Erythroblast (primary cell): ENCODE results near the gene TP53BP2.
"Not testable (repeated sequence)": the region's sequence is repeated elsewhere in the genome, so short reads cannot be mapped to it uniquely, and the experiment has no call there.

Source experiments
- DNase-seq, 2 experiments: peaks; one replicate each; lab custom pipeline; 2025; lab: John Stamatoyannopoulos, UW
- GATA1 ChIP-seq: IDR thresholded peaks from 2 replicates; pipeline ENCODE4 v1.6.1; 2011; ENCODE audit warnings: low read depth, mild to moderate bottlenecking, control low read depth, low read length, moderate library complexity
- POLR2A ChIP-seq: IDR thresholded peaks from 2 replicates; pipeline ENCODE4 v1.6.1; 2011; ENCODE audit warnings: mild to moderate bottlenecking, low read length

The TP53BP2 gene

GRCh38 chr1:223815865-223816264, 29.9 kb downstream of the TP53BP2 start:
- no peak for TF ChIP-seq POLR2A
- TF ChIP-seq GATA1, result no peak
- no peak for DNase-seq

- DNase-seq, result no peak
- TF ChIP-seq POLR2A (no peak), GATA1 (no peak)
Measured at GRCh38 chr1:223815020-223815853, 30.5 kb downstream of the TP53BP2 start.

- TF ChIP-seq POLR2A, result no peak
- no peak for TF ChIP-seq GATA1
- DNase-seq, result no peak
Measured at GRCh38 chr1:223813645-223814044, 32.1 kb downstream of the TP53BP2 start.

GRCh38 chr1:223811634-223812101, 34.1 kb downstream of the TP53BP2 start:
- DNase-seq, result peak; percentile 68 to 78
- TF ChIP-seq POLR2A (no peak), GATA1 (no peak)

- TF ChIP-seq GATA1 (peak; percentile 16), POLR2A (no peak)
- DNase-seq, result no peak
Measured at GRCh38 chr1:223810586-223810985, 35.2 kb downstream of the TP53BP2 start.

GRCh38 chr1:223809905-223810304, 35.8 kb downstream of the TP53BP2 start:
- not testable (repeated sequence) for DNase-seq

- no peak for DNase-seq
- no peak for TF ChIP-seq GATA1
- no peak for TF ChIP-seq POLR2A
Measured at GRCh38 chr1:223803211-223803610, 42.5 kb downstream of the TP53BP2 start.

GRCh38 chr1:223802602-223803001, 43.1 kb downstream of the TP53BP2 start:
- TF ChIP-seq POLR2A (no peak), GATA1 (no peak)
- no peak for DNase-seq

- TF ChIP-seq GATA1, result no peak
- TF ChIP-seq POLR2A, result no peak
- DNase-seq, result no peak
Measured at GRCh38 chr1:223802032-223802431, 43.7 kb downstream of the TP53BP2 start.

GRCh38 chr1:223796210-223796609, 49.5 kb downstream of the TP53BP2 start:
- TF ChIP-seq POLR2A (no peak), GATA1 (no peak)
- DNase-seq, result no peak

GRCh38 chr1:223794136-223794880, 51.4 kb downstream of the TP53BP2 start:
- DNase-seq, result peak; percentile 34 to 59
- no peak for TF ChIP-seq POLR2A
- no peak for TF ChIP-seq GATA1

- no peak for DNase-seq
- no peak for TF ChIP-seq GATA1
Measured at GRCh38 chr1:223793716-223794115, 52.0 kb downstream of the TP53BP2 start.

GRCh38 chr1:223792046-223792445, 53.7 kb downstream of the TP53BP2 start:
- TF ChIP-seq POLR2A (no peak), GATA1 (no peak)
- DNase-seq, result no peak

- peak; percentile 95 to 99 for DNase-seq
- TF ChIP-seq GATA1 (peak; percentile 38), POLR2A (peak; percentile 94)
Measured at GRCh38 chr1:223788746-223789415, 56.9 kb downstream of the TP53BP2 start.
